GM12873 (cell line): ENCODE data around the gene MEI1.

Experiments
- TF ChIP-seq, protein P1 (sequence below): IDR thresholded peaks from 2 replicates; pipeline ENCODE4 v1.5.1; 2012; ENCODE audit warnings: low read depth, mild to moderate bottlenecking, moderate library complexity, low read length, control low read depth; ENCODE audit not compliant: insufficient read depth; ENCODE audit errors: missing control alignments

The MEI1 gene

DNA sequence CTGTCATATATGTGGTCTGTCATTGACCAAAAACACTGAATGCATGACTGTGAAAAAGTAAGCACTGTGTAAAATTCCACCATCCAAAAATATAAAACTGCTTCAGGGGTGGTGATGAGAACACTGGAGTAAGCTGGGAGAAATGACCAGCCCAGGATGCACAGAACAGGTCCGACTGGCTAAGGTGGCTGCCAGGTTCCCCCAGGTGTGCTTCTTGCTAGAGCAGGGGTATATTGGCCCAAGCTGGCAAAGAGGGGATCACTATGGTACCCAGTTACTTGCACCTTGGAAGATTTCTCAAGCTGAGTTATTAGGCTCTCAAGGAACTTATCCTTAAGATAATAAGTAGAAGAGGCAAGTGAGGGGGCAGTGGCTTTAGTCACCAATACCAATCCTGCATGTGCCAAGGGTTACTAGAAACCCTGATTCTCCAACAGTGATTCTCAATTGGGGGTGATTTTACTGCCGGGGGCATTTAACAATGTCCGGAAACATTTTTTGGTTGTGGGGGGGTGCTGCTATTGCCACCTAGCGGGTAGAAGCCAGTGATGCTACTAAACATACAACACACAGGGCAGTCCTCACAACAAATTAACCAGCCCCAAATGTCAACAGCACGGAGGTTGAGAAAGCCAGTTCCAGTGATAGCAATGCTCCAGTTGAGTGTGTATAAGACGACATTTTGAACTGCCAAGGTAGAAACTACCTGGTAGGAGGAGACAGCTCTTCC lies 26.4 kb upstream of the MEI1 start:
- TF ChIP-seq, protein P1, sequence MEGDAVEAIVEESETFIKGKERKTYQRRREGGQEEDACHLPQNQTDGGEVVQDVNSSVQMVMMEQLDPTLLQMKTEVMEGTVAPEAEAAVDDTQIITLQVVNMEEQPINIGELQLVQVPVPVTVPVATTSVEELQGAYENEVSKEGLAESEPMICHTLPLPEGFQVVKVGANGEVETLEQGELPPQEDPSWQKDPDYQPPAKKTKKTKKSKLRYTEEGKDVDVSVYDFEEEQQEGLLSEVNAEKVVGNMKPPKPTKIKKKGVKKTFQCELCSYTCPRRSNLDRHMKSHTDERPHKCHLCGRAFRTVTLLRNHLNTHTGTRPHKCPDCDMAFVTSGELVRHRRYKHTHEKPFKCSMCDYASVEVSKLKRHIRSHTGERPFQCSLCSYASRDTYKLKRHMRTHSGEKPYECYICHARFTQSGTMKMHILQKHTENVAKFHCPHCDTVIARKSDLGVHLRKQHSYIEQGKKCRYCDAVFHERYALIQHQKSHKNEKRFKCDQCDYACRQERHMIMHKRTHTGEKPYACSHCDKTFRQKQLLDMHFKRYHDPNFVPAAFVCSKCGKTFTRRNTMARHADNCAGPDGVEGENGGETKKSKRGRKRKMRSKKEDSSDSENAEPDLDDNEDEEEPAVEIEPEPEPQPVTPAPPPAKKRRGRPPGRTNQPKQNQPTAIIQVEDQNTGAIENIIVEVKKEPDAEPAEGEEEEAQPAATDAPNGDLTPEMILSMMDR = peak; percentile 11

DNA sequence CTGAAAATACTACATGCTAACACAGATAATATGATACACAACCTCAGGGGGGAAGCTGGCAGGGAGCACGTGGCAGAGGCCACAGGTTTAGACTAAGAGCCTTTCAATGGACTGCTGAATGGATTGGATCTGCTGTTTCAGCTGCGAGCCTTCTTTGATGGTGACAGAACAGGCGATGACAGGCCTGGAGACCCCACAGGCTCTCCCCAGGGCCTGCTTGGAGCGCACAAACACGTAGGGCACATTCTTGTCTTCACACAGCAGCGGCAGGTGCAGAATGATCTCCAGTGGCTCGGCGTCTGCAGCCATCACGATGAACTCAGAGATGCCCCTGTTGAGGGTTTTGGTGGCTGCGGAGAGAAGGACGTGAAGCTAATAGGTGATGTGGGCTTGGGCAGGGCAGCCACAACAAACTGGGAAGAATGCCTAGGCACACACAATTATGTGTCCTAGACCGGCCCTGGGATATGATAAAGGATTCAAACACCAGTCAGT lies 24.4 kb upstream of the MEI1 start:
- TF ChIP-seq, protein P1 = no peak

DNA sequence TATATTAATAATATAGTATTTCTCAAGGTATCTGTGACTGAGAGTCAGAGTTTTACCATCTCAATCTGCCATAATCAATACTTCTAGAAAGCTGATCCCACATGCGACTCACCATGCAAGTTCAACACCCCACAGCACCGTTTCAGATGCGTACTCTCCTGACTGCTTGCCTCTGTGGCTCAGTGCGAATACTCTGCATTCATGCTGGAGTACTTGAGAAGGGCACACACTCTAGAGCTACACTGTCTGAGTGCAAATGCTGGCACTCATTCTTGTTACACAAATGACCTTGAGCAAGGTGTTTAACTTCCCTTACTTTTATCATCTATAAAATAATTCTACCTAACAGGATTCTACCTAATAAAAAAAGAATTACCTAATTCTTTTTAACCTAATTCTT lies 23.2 kb upstream of the MEI1 start:
- TF ChIP-seq, protein P1 = no peak

DNA sequence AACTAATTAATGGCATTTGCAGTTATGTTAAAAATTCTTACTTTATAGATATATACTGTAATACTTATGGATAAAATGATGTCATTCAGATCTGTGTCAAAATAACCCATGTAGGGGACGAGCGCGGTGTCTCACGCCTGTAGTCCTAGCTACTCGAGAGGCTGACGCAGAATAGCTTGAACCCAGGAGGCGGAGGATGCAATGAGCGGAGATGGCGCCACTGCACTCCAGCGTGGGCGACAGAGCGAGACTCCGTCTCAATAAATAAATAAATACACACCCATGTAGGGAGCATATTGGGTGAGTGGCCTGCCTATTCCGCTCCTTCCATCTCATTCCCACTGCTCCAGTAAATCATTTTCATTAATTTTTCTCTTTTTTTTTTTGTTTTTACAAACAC lies 17.7 kb upstream of the MEI1 start:
- TF ChIP-seq, protein P1 = no peak

DNA sequence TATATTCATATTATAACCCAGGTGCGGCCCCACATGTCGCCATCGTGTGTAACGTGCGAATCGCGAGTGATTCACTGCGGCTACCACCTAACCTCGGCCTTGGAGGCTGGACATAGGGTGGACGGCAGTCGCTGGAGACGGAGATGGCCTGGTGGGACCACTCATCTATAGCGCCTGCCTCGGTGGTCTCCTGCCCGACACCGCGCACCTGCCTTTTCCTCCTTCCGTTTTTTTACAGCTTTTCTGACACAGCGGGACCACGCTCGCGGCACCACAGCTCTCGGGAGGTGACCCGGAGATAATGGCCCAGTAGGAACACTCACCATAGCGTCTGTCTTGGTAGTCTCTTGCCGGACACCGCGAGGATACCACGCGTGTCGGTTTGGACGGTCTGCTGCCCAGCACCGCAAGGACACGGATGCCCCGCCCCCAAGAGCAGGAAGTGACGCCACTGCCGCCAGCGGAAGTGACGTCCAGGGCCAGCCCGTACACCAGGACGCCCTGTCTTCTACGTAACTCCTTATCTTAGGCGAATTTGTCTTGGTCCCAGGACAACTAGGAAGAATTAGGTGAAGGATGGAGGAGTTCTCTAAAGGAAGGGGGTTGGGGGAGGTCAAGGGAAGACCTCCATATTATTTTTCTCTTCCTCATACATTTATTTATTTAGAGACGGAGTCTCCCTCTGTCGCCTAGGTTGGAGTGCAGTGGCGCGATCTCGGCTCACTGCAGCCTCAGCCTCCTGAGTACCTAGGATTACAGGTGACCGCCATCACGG lies 17.1 kb upstream of the MEI1 start:
- TF ChIP-seq, protein P1 = no peak

DNA sequence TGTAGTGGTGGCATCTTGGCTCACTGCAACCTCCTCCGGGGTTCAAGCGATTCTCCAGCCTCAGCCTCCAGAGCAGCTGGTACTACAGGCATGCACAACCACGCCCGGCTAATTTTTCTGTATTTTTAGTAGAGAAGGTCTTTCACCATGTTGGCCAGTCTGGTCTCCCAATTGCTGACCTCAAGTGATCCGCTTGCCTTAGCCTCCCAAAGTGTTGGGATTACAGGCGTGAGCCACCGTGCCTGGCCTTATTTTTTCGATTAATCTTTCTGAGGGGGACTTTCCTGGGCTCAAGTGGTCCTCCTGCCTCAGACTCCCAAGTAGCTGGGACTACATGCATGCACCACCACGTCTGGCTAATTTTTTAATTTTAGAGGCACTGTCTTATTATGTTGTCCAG lies 16.3 kb upstream of the MEI1 start:
- TF ChIP-seq, protein P1 = no peak

DNA sequence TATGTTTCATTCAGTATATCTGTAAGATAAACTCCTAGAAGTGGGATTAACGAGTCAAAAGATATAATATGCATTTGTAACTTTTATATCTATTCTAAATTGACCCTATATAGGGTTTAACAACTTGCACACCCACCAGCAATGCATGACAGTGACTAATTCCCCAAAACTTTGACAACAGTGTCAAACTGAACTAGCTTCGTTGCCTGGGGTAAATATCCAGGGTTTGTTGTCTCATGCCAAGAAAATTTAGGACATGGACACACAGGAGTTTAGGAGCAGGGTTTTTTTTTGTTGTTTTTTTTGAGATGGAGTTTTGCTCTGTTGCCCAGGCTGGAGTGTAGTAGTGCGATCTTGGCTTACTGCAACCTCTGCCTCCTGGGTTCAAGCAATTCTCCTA lies 15.7 kb upstream of the MEI1 start:
- TF ChIP-seq, protein P1 = no peak
